ENCODE results near the gene TUBGCP3.

TUBGCP3 gene

DNA sequence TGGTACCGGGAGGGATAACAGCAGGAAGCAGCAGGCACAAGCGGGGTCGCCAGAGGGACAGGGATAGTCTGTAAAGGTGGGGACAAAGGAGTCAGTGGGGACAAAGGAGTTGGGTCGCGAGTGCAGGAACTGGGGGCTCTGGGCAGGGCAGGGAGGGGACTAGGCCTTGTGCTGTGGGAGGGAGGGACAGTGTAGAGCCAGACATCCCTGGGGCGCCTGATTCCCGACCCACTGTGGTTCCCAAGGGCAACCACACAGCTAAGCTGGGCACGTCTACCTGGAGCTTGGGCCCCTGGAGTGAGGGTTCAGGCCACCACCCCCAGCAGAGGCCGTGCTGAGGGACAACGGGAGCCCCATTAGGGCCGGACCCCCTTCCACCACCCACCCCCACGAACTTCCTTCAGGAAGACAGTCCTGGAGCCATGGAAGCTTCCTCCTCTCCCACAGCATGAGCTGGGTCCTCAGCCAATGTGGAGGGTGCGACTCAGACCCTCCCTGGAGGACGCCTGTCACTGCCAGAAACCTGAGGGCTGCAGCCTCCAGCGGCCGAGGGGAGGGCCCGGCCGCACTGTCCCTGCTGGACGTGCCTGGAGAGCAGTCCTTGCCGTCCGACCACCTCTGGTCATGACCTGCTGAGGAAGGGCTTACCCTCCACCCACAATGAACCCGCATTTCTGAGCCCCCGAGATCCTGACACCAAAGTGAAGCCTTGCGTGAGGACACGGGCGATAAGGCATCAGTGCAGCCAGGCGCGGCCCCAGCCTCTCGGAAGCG lies 133.9 kb downstream of the TUBGCP3 start:
- DNase-seq (ENCODE audit: low read depth), result no peak
- H3K4me3 ChIP-seq (ENCODE audit: low read depth, low read length), result no peak overlapping the region
- no peak for TF ChIP-seq CTCF (IDR thresholded peaks at IDR 0.05; ENCODE audit: control insufficient read depth, extremely low read depth, insufficient read depth)

DNA sequence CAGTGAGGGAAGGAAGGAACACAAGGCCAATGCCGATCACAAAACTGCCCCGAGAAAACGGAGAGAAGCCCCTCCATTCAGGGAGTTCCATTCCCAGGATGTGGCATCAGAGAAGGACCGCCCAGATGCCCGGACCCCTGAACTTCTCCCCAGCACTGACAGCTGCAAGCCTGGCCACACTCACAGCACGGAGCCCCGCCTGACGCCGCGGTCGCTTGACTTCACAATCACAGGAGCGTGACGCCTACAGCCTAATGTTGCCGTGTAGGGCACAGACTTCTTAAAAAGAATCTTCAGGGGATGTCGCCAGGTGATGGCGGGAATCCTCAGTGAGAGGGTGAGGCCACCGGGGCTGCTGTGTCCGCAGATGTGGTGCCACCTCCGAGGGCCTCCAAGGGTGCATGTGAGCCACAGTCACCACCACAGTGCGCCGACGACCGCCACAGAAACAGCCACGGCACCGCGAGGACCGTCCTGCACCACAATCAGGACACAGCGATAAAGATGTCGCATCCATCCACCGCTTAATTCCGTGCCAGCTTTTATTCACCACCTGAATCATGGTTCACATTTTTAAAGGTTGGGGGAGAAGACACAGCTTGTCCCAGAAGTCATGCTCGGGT lies 134.6 kb downstream of the TUBGCP3 start:
- H3K4me3 ChIP-seq (ENCODE audit: low read depth, low read length), result no peak overlapping the region
- no peak for TF ChIP-seq CTCF (IDR thresholded peaks at IDR 0.05; ENCODE audit: control insufficient read depth, extremely low read depth, insufficient read depth)
- DNase-seq (ENCODE audit: low read depth), result no peak

- DNase-seq (ENCODE audit: low read depth), result no peak
- no peak overlapping the region for H3K4me3 ChIP-seq (ENCODE audit: low read depth, low read length)
- TF ChIP-seq CTCF (IDR thresholded peaks at IDR 0.05; ENCODE audit: control insufficient read depth, extremely low read depth, insufficient read depth), result no peak
Observed at GRCh38 chr13:112452380-112453206, 135.4 kb downstream of the TUBGCP3 start.

DNA sequence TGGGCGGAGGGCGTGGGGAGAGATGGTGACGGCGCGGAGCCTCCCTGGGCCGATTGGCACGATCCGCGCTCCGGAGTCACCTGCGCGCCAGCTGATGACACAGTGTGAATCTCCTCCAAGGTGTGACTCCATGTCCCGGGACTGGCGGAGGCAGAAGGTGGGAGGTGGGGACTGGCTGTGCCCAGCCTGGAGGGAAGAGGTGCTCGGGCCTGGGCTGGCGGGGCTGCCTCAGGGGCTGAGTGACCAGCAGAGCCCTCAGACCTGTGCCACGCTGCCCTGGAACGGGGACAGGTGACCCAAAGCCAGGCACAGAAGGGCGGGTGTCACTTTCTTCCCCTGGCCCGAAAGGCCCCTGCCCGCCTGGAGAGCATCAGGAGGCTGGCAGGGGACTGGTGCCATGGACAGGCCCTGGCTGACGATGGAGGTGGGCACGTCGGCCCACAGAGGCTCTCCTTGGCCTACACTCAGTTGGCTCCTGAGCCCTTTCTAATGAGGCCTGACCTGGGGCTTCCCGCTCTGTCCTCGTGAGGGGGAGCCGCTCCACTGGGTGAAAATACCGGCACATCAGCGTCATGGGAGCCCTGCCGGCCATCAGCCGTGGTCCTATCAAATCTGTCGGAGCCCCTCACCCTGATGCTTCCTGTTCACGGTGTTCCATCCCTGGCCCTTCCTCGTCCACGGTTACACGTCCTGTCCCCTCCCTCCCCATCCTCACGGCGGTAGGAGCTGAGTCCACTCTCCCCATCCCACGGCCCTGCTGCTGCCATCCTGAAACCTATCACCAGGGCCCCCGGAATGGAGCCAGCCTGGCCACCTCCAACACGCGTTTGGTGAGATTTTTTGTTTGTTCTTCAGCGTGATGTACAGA lies 136.2 kb downstream of the TUBGCP3 start:
- DNase-seq (ENCODE audit: low read depth), result no peak
- no peak for TF ChIP-seq CTCF (IDR thresholded peaks at IDR 0.05; ENCODE audit: control insufficient read depth, extremely low read depth, insufficient read depth)
- no peak overlapping the region for H3K4me3 ChIP-seq (ENCODE audit: low read depth, low read length)

DNA sequence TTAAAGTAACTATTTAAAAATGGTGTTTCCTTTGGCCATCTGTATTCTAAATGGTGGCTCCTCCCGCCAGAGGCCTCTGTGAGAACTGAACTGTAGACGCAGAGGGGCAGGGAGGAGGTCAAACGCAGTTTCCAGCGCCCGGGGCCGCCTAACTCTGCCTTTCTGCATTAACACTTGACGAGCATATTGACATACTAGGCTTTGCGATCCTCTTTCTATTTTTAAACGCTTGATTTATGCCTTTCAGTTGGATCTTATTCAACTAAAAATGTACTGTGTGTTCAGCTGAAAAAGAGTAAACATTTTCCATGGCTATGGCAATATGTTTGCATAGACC lies 137.1 kb downstream of the TUBGCP3 start:
- no peak overlapping the region for H3K4me3 ChIP-seq (ENCODE audit: low read depth, low read length)
- TF ChIP-seq CTCF (IDR thresholded peaks at IDR 0.05; ENCODE audit: control insufficient read depth, extremely low read depth, insufficient read depth), result no peak
- peak; percentile 11 for DNase-seq (ENCODE audit: low read depth)

GRCh38 chr13:112450118-112450903 lies 137.6 kb downstream of the TUBGCP3 start:
- H3K4me3 ChIP-seq (ENCODE audit: low read depth, low read length), result no peak overlapping the region
- no peak for DNase-seq (ENCODE audit: low read depth)
- TF ChIP-seq CTCF (IDR thresholded peaks at IDR 0.05; ENCODE audit: control insufficient read depth, extremely low read depth, insufficient read depth), result no peak

All from LNCaP clone FGC (cell line).